ENCODE results near the gene ZNF385C. TPM values are rescaled to one million over a fixed set of nuclear protein-coding genes. Genes with fewer than 3 reads are reported as not detected.
A peak's percentile ranks its signal among the peaks of the same experiment; 100 is the strongest.

The ZNF385C gene
- total RNA-seq, 2 experiments from 2014 or later, result 0.67 to 0.85 TPM

- H3K27ac ChIP-seq (ENCODE audit: low read depth, low read length, poor library complexity, severe bottlenecking), result no peak overlapping the region
- TF ChIP-seq CTCF (conservative IDR thresholded peaks at IDR 0.05; ENCODE audit: low read length), result no peak
- TF ChIP-seq EZH2phosphoT487 (IDR thresholded peaks at IDR 0.05; ENCODE audit: borderline replicate concordance, low read depth, low read length), result no peak
- intact Hi-C loops (cut with micrococcal nuclease; ENCODE audit: unreplicated experiment), result no loop called here
- H3K9me2 ChIP-seq (ENCODE audit: insufficient read depth, low read length), result no peaks in the 10 kb centered on the region
- H3K4me3 ChIP-seq (ENCODE audit: low read depth, low read length, poor library complexity, severe bottlenecking), result no peak overlapping the region
- CTCF ChIA-PET (ENCODE audit: unreplicated experiment), result no interaction called here
- peaks cover 79% of the 10 kb centered on the region for H3K36me3 ChIP-seq (ENCODE audit: insufficient read depth, low read length)
- peaks cover 64% of the 10 kb centered on the region for H3K79me2 ChIP-seq (ENCODE audit: insufficient read depth, low read depth, low read length)
- DNase-seq (ENCODE audit: low spot score), result no peak
- H4K20me1 ChIP-seq (ENCODE audit: insufficient read depth, low read length), result no peaks in the 10 kb centered on the region; the same call in 1 of the 2 replicates
- POLR2A ChIA-PET, result no interaction called here
- H3K4me2 ChIP-seq (ENCODE audit: low read length), result no peak overlapping the region
- no peak overlapping the region for H2AFZ ChIP-seq (ENCODE audit: low read length)
- BruUV-seq (replicated peaks), result no TSS peak
- H3K4me1 ChIP-seq (ENCODE audit: insufficient read depth, low read length, poor library complexity, severe bottlenecking), result peaks cover 21% of the 10 kb centered on the region
- no peaks in the 10 kb centered on the region for H3K9me3 ChIP-seq (ENCODE audit: low read length)
Measured at GRCh38 chr17:42001729-42002128, 96.5 kb downstream of the ZNF385C start.

- POLR2A ChIA-PET, result interaction anchor here (0.7 kb wide), 1 partner anchor 67 kb away, joined by 3 read pairs; no protein-coding TSS in a partner anchor
- Histone ChIP-seq H3K4me2 (ENCODE audit: low read length) (no peak overlapping the region), H3K4me3 (ENCODE audit: low read depth, low read length, poor library complexity, severe bottlenecking) (no peak overlapping the region), H2AFZ (ENCODE audit: low read length) (no peak overlapping the region), H3K4me1 (ENCODE audit: insufficient read depth, low read length, poor library complexity, severe bottlenecking) (peaks cover 33% of the 10 kb centered on the region), H3K27ac (ENCODE audit: low read depth, low read length, poor library complexity, severe bottlenecking) (no peak overlapping the region), H3K36me3 (ENCODE audit: insufficient read depth, low read length) (peaks cover 87% of the 10 kb centered on the region), H3K9me2 (ENCODE audit: insufficient read depth, low read length) (no peaks in the 10 kb centered on the region), H3K9me3 (ENCODE audit: low read length) (no peaks in the 10 kb centered on the region), H4K20me1 (ENCODE audit: insufficient read depth, low read length) (peaks cover 2% of the 10 kb centered on the region), H3K79me2 (ENCODE audit: insufficient read depth, low read depth, low read length) (peaks cover 55% of the 10 kb centered on the region)
- no peak for DNase-seq (ENCODE audit: low spot score)
- TF ChIP-seq EZH2phosphoT487 (IDR thresholded peaks at IDR 0.05; ENCODE audit: borderline replicate concordance, low read depth, low read length) (no peak), CTCF (conservative IDR thresholded peaks at IDR 0.05; ENCODE audit: low read length) (no peak)
- BruUV-seq (replicated peaks), result no TSS peak
- CTCF ChIA-PET (ENCODE audit: unreplicated experiment), result no interaction called here
- intact Hi-C loops (cut with micrococcal nuclease; ENCODE audit: unreplicated experiment), result no loop called here
Measured at GRCh38 chr17:42000413-42001133, 97.7 kb downstream of the ZNF385C start.

GRCh38 chr17:41998497-41998896 lies 99.8 kb downstream of the ZNF385C start:
- Histone ChIP-seq H3K9me2 (ENCODE audit: insufficient read depth, low read length) (no peaks in the 10 kb centered on the region), H3K27ac (ENCODE audit: low read depth, low read length, poor library complexity, severe bottlenecking) (peak overlapping the region; percentile 21), H3K4me2 (ENCODE audit: low read length) (0 out of 2 replicates have a peak overlapping the region, but pooled peaks have one; percentile 3), H3K9me3 (ENCODE audit: low read length) (no peaks in the 10 kb centered on the region), H4K20me1 (ENCODE audit: insufficient read depth, low read length) (peaks cover 12% of the 10 kb centered on the region), H3K4me1 (ENCODE audit: insufficient read depth, low read length, poor library complexity, severe bottlenecking) (peaks cover 39% of the 10 kb centered on the region), H3K36me3 (ENCODE audit: insufficient read depth, low read length) (peaks cover 93% of the 10 kb centered on the region), H3K79me2 (ENCODE audit: insufficient read depth, low read depth, low read length) (peaks cover 48% of the 10 kb centered on the region; the same call in 1 of the 2 replicates), H2AFZ (ENCODE audit: low read length) (no peak overlapping the region), H3K4me3 (ENCODE audit: low read depth, low read length, poor library complexity, severe bottlenecking) (no peak overlapping the region)
- ChIA-PET POLR2A (interaction anchor here (0.8 to 2.9 kb wide), 3 partner anchors 13 to 20 kb away, joined by 3 to 12 read pairs (median 6); partner anchors contain the start of gene DNAJC7), CTCF (ENCODE audit: unreplicated experiment) (no interaction called here)
- no peak for DNase-seq (ENCODE audit: low spot score)
- no TSS peak for BruUV-seq (replicated peaks)
- TF ChIP-seq EZH2phosphoT487 (IDR thresholded peaks at IDR 0.05; ENCODE audit: borderline replicate concordance, low read depth, low read length), result no peak
- no peak for TF ChIP-seq CTCF (conservative IDR thresholded peaks at IDR 0.05; ENCODE audit: low read length)
- intact Hi-C loops (cut with micrococcal nuclease; ENCODE audit: unreplicated experiment), result no loop called here

All from OCI-LY7 (cell line).